Thyroid gland (tissue), 4 donors: ENCODE data around the gene MTFP1. TPM values are rescaled to one million over a fixed set of nuclear protein-coding genes. Genes with fewer than 3 reads are reported as not detected.

Experiments
- DNase-seq, 2 donors: peaks; one replicate each; pipeline ENCODE4 v3.0.0-alpha.2; 2019
- H3K27ac ChIP-seq, 3 donors: fragments of 200-600 bp; sonication (generic); 1 replicate in 2 of 3; 2 replicates in 1 of 3; pipeline ENCODE4 v1.5.1; 2016 to 2019; ENCODE audit warnings: mild to moderate bottlenecking in 1 of 3, moderate library complexity in 1 of 3
- H3K27me3 ChIP-seq: fragments of 200-600 bp; sonication (generic); one replicate; pipeline ENCODE4 v1.5.1; 2019
- H3K36me3 ChIP-seq, 2 donors: fragments of 200-600 bp; sonication (generic); one replicate each; pipeline ENCODE4 v1.5.1; 2016 to 2019
- H3K4me1 ChIP-seq, 2 donors: fragments of 200-600 bp; sonication (generic); one replicate each; pipeline ENCODE4 v1.5.1; 2017 to 2019
- H3K4me3 ChIP-seq, 3 donors: fragments of 200-600 bp; sonication (generic); replicated peaks in 1 of 3; 1 replicate in 2 of 3; 2 replicates in 1 of 3; pipeline ENCODE4 v1.5.1; 2016; ENCODE audit warnings: mild to moderate bottlenecking in 1 of 3
- H3K9me3 ChIP-seq: fragments of 200-600 bp; sonication (generic); one replicate; pipeline ENCODE4 v1.5.1; 2017
- POLR2A ChIP-seq, 2 donors: fragments of 450-650 bp; IDR thresholded peaks; one replicate each; pipeline ENCODE4 v1.6.1; 2017; ENCODE audit warnings: antibody characterized with exemption in 2 of 2, mild to moderate bottlenecking in 2 of 2, moderate library complexity in 1 of 2
- WGBS, 2 donors: methylation state at CpG; one replicate each; pipeline ENCODE4 v1.1.5; 2017; 5-methylcytosine and 5-hydroxymethylcytosine counted together
- intact Hi-C: fragments of 100-400 bp; cut with DNase I; formaldehyde crosslinking; loops from one replicate; pipeline ENCODE4 v1.15.1; 2023
- total RNA-seq, 4 donors: library from RNA; depleted of rRNA; stranded (reverse); fragments of >200 nt; gene quantifications; one replicate each; pipeline ENCODE4 v1.2.3, GENCODE V29; 2016
- TF ChIP-seq, protein P1 (sequence below), 6 experiments: fragments of 200-600 bp in 3 of 6; fragments of 450-650 bp in 3 of 6; sonication (generic) in 3 of 6; IDR thresholded peaks; one replicate each; pipeline ENCODE4 v1.5.1; 2016 to 2019; ENCODE audit warnings: antibody characterized with exemption in 6 of 6, mild to moderate bottlenecking in 2 of 6, inconsistent platforms in 1 of 6, moderate library complexity in 1 of 6

MTFP1 gene
- total RNA-seq, 4 donors from 2014 or later: 5.8 to 25.7 (median 14.4) TPM

DNA sequence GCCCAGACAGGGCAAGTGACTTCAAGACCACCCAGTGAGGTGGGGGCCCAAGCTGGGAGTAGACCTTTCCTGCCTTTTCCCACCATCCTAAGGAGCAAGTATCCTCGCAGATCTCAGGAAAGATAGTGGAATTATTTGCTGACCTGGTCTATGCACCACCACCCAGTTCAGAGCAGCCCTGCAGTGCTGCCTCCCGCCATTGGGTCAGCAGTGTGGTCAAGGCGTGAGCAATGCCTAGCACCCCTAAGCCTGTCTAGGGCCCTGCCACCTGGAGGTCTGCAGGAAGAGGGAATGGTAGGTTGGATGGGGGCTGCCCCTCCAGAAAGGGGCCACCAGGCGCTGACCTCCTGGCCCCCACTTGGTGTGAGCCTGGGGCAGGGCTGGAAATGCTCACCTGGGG is 6.5 kb downstream of the MTFP1 start:
- no peaks in the 10 kb centered on the region for H3K9me3 ChIP-seq
- no peak for DNase-seq
- no peaks in the 10 kb centered on the region for H3K27me3 ChIP-seq
- H3K36me3 ChIP-seq: no peaks in the 10 kb centered on the region
- H3K27ac ChIP-seq: no peak overlapping the region
- TF ChIP-seq, protein P1, sequence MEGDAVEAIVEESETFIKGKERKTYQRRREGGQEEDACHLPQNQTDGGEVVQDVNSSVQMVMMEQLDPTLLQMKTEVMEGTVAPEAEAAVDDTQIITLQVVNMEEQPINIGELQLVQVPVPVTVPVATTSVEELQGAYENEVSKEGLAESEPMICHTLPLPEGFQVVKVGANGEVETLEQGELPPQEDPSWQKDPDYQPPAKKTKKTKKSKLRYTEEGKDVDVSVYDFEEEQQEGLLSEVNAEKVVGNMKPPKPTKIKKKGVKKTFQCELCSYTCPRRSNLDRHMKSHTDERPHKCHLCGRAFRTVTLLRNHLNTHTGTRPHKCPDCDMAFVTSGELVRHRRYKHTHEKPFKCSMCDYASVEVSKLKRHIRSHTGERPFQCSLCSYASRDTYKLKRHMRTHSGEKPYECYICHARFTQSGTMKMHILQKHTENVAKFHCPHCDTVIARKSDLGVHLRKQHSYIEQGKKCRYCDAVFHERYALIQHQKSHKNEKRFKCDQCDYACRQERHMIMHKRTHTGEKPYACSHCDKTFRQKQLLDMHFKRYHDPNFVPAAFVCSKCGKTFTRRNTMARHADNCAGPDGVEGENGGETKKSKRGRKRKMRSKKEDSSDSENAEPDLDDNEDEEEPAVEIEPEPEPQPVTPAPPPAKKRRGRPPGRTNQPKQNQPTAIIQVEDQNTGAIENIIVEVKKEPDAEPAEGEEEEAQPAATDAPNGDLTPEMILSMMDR (IDR thresholded peaks at IDR 0.05): no peak
- no peak for TF ChIP-seq POLR2A (IDR thresholded peaks at IDR 0.05)
- intact Hi-C loops: no loop called here
- H3K4me3 ChIP-seq: no peak overlapping the region
- H3K4me1 ChIP-seq: no peaks in the 10 kb centered on the region
- 73 to 86% methylated on average over 2 to 3 of the region's 4 CpGs for WGBS, 2 donors

DNA sequence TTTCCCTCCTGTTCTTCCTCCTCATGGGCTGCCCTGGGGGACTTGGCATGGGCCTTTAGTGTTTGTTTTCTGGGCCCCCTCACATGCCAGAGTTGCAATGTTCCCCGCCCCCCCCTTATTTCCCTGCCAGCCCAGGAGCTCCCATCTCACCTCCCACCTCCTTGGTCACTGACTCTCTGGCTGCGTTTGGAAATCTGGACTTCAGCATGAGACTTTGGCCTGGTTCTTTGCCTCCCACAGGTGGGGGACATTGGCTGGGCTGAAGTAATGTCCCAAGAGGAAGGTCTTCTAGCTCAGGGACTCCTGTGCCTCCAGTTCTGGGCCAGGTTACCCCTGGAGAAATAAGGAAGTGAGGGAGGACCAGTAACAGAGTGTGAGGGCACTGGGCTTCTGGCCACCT is 7.0 kb downstream of the MTFP1 start:
- TF ChIP-seq, protein P1 (IDR thresholded peaks at IDR 0.05): no peak
- no peak for TF ChIP-seq POLR2A (IDR thresholded peaks at IDR 0.05)
- no peaks in the 10 kb centered on the region for H3K27me3 ChIP-seq
- no peaks in the 10 kb centered on the region for H3K36me3 ChIP-seq
- H3K4me3 ChIP-seq: no peak overlapping the region
- no peaks in the 10 kb centered on the region for H3K4me1 ChIP-seq
- H3K27ac ChIP-seq: no peak overlapping the region
- H3K9me3 ChIP-seq: no peaks in the 10 kb centered on the region
- intact Hi-C loops: no loop called here
- no peak for DNase-seq
- 70 to 75% methylated on average over 2 of the region's 2 CpGs for whole genome bisulfite sequencing, 2 donors

DNA sequence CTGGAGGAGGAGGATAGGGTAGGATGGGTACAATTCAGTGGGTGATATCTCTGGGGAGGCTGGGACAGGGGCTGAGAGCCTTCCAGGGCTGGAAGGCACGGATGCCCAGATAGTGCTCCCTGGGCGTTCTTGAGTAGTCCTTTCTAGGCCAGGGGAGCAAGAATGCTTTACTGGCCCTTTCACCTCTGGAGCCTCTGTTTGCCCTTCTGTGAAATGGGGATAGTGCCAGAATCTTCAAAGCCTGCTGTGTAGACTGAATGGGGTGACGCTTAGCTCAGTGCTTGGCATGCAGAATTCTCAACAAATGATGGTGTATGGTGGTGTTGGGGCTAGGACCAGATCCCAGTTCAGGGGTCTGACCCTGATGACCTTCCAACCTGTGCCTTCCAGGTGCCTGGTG is 7.7 kb downstream of the MTFP1 start:
- Histone ChIP-seq H3K4me1 (no peaks in the 10 kb centered on the region), H3K9me3 (no peaks in the 10 kb centered on the region), H3K4me3 (no peak overlapping the region), H3K27ac (no peak overlapping the region), H3K27me3 (no peaks in the 10 kb centered on the region), H3K36me3 (no peaks in the 10 kb centered on the region)
- no peak for DNase-seq
- intact Hi-C loops: no loop called here
- TF ChIP-seq POLR2A (IDR thresholded peaks at IDR 0.05): no peak
- TF ChIP-seq, protein P1 (IDR thresholded peaks at IDR 0.05): no peak
- WGBS, 2 donors: 91 to 100% methylated on average over 3 of the region's 3 CpGs

DNA sequence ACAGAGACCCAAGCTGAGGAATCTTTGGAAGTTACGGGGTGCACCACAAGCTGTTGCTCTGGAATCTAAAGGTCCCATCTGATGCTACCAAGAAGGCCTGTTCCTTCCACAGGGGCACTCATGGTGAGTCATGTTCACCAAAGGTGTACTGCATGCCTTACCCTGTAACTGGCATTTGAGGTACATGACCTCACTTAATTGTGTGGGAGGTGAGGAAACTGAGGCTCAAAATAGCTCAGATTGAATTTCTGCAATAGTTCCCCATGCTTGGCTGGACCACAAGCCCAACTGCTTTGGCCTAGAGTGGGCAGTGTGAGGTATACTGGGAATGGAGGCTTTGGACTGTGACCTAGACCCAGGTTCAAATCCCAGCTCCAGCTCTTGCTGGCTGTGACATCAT is 8.2 kb downstream of the MTFP1 start:
- H3K4me3 ChIP-seq: no peak overlapping the region
- intact Hi-C loops: no loop called here
- WGBS, 2 donors: 90 to 100% methylated on average over 1 of the region's 1 CpG
- H3K27ac ChIP-seq: no peak overlapping the region
- no peak for TF ChIP-seq POLR2A (IDR thresholded peaks at IDR 0.05)
- TF ChIP-seq, protein P1 (IDR thresholded peaks at IDR 0.05): no peak
- DNase-seq: no peak
- H3K4me1 ChIP-seq: no peaks in the 10 kb centered on the region
- H3K27me3 ChIP-seq: no peaks in the 10 kb centered on the region
- H3K9me3 ChIP-seq: no peaks in the 10 kb centered on the region
- no peaks in the 10 kb centered on the region for H3K36me3 ChIP-seq

DNA sequence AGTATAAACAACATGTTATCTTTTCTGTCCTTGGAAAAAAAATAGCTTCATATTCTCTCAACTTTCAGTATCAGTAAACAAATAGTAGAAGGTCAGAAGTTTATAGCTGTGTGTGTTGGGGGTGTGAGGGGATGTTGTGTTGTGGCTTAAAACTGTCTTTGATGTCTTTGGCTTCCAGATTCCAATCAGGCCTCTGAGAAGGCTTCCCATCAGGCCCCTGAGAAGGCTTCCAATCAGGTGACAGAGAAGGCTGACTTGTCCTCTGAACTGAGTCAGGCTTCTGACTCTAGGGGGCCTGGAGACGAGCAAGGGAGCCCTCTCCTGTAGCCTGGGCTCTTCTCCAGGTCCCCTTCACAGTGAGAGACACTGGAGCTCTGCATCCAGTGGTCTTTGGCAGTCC is 9.3 kb downstream of the MTFP1 start:
- 33 to 56% methylated on average over 1 of the region's 1 CpG for WGBS, 2 donors
- Histone ChIP-seq H3K36me3 (no peaks in the 10 kb centered on the region), H3K27me3 (no peaks in the 10 kb centered on the region), H3K4me3 (no peak overlapping the region), H3K9me3 (no peaks in the 10 kb centered on the region), H3K27ac (peak overlapping the region in 2 of 3 donors; percentile 12 to 17), H3K4me1 (no peaks in the 10 kb centered on the region)
- intact Hi-C loops: no loop called here
- TF ChIP-seq, protein P1 (IDR thresholded peaks at IDR 0.05): no peak
- TF ChIP-seq POLR2A (IDR thresholded peaks at IDR 0.05): no peak
- DNase-seq: no peak
